GOT3 (cell line): ENCODE data around the gene KDM7A.

Experiments
- DNase-seq: peaks from one replicate; lab custom pipeline; 2025; ENCODE audit warnings: mixed read lengths; lab: John Stamatoyannopoulos, UW

Gene KDM7A, protein sequence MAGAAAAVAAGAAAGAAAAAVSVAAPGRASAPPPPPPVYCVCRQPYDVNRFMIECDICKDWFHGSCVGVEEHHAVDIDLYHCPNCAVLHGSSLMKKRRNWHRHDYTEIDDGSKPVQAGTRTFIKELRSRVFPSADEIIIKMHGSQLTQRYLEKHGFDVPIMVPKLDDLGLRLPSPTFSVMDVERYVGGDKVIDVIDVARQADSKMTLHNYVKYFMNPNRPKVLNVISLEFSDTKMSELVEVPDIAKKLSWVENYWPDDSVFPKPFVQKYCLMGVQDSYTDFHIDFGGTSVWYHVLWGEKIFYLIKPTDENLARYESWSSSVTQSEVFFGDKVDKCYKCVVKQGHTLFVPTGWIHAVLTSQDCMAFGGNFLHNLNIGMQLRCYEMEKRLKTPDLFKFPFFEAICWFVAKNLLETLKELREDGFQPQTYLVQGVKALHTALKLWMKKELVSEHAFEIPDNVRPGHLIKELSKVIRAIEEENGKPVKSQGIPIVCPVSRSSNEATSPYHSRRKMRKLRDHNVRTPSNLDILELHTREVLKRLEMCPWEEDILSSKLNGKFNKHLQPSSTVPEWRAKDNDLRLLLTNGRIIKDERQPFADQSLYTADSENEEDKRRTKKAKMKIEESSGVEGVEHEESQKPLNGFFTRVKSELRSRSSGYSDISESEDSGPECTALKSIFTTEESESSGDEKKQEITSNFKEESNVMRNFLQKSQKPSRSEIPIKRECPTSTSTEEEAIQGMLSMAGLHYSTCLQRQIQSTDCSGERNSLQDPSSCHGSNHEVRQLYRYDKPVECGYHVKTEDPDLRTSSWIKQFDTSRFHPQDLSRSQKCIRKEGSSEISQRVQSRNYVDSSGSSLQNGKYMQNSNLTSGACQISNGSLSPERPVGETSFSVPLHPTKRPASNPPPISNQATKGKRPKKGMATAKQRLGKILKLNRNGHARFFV

GRCh38 chr7:140176811-140177702, at the start of gene KDM7A:
TSS of gene KDM7A (minus strand) at chr7:140176983. CDS start at chr7:140176937, 46 bp downstream.
- peak; percentile 82 for DNase-seq

GRCh38 chr7:140225562-140226249, 48.9 kb upstream of the KDM7A start:
- DNase-seq = no peak

GRCh38 chr7:140223515-140224221, 46.9 kb upstream of the KDM7A start:
- DNase-seq = no peak

- no peak for DNase-seq
These were observed 46.0 kb upstream of the KDM7A start for GRCh38 chr7:140222814-140223213.

DNA sequence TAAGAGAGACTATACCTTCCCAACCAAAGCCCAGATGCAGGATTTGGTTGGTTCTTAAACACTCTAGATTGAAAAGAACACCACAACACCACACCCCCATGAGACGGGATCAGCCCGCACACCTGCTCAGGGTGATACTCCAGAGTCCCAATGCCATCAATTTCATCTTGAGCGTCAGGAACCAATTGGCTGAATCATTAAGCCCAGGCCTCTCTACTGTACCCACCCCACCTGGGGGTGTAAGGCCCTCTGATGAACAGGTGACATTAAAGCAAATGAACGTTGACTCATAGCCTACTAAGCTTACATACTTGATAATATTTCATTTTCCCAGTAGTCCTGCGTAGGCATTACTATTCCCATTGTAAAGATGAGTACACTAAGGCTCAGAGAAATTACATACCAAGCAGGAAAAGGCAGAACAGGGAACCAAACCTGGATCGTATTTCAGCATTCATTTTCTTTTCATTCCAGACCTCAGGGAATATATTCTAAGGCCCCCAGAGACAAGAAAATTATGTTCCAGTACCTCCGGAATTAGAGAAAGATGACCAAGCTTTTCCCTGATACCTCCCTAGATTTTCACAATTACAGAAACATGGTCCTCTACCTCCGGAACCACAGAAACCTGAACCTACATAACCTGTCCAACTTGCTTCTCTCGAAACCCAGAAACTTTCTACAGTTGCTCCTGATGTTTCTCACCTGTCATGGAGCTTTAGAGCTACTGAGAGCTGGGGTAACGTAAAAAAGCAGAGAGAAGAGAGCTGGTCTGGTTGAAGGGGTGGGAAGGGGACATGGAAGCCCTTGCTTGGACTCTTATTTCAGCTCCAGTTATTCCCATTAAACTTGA, 43.1 kb upstream of the KDM7A start:
- no peak for DNase-seq

GRCh38 chr7:140218656-140219055, 41.9 kb upstream of the KDM7A start:
- DNase-seq = no peak

DNA sequence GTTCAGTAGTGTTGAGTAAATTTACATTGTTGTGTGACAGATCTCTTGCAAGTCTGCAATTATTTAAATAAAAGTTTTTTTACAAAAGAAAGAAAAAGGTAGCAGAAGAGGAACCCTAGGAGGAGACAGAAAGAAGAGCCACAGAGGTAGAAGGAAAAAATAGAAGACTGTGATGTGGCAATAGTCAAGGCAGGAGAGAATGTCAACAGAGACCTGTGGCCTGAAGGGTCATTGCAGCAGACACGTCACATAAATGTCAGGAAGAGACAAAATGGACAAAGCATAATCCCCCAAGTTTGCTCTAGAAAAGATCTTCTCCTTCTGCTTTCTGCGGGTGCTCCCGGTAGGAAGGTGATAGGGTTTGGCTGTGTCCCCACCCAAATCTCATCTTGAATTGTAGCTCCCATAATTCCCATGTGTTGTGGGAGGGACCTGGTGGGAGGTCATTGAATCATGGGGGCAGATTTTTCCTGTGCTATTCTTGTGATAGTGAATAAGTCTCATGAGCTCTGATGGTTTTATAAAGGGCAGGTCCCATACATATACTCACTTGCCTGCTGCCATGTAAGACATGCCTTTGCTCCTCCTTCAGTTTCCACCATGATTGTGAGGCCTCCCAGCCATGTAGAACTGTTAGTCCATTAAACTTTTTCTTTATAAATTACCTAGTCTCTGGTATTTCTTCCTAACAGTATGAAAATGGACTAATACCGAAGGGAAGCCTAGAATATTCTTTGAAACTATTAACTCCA, 41.1 kb upstream of the KDM7A start:
- DNase-seq = no peak

- no peak for DNase-seq
These were observed 38.5 kb upstream of the KDM7A start for GRCh38 chr7:140215281-140215680.

GRCh38 chr7:140214075-140214684, 37.4 kb upstream of the KDM7A start:
- DNase-seq = no peak

DNA sequence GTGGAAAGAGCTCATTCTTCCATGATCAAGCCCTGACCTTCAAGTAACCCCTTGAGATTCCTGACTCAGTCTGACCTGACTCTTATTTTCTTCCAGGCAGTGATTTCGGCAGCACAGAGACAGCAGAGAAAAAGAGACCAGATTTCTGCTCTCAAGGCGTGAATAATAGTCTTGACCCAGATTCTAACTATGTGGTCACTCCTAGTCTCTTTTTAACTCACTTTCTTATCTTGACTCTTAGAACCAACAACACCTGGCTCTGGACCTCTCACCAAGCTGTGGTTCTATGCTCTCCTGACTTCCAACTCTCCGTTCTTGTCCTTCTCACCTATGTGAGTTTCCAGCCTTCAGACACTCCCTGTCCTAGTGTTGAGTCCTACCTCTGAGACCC, 36.9 kb upstream of the KDM7A start:
- DNase-seq = no peak

DNA sequence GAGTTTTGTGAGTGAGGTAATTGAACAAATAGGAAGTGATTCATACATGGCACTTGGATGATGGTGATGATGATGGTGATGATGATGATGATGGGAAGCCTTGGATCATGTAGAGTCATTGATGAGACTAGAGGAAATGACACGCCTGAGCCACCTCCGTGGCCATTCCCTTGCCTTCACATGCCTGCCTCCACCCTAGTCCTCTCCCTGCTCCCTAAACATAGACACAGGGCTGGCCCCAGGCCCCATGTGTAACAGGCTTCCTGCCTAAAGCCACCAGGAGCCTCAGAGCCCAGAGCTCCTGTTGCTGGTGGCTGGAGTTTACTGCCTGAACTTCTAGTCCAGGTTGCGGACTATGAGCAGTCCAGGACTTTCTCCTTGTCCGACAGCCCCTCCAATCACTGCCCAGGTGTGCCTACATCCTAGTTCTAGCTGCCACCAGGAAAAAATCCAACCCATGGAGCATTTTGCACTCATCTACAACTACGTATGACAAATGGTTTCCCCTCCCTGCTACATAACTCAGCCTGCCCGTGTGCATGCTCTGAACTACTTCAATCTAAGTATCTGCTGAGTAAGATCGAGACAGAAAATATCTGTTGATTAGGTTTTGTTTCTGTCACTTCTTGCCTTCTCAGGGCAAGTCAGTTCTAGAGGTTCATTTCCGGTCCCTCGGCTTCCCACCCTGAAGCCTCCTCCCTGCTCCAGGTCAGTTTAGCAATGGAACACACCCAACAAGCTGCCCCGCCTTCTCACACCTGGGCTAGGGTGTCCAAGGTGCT, 35.5 kb upstream of the KDM7A start:
- DNase-seq = no peak

DNA sequence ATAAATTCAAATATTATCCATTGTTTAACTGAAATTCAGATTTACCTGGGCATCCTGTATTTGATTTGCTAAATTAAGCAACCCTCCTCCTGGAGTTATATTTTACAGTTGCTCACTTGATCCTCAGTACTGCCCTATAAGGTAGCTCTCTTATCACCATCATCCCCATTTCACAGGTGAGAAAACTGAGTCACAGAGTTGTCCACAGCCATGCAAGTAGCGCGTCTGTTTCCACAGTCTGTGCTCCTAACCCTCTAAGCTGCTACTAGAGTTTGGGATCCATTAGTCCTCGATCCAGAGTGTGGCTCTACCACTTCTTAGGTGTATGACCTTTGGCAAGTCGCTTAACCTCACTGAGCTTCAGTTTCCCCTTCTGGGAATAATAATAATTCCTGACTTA, 34.9 kb upstream of the KDM7A start:
- DNase-seq = no peak

DNA sequence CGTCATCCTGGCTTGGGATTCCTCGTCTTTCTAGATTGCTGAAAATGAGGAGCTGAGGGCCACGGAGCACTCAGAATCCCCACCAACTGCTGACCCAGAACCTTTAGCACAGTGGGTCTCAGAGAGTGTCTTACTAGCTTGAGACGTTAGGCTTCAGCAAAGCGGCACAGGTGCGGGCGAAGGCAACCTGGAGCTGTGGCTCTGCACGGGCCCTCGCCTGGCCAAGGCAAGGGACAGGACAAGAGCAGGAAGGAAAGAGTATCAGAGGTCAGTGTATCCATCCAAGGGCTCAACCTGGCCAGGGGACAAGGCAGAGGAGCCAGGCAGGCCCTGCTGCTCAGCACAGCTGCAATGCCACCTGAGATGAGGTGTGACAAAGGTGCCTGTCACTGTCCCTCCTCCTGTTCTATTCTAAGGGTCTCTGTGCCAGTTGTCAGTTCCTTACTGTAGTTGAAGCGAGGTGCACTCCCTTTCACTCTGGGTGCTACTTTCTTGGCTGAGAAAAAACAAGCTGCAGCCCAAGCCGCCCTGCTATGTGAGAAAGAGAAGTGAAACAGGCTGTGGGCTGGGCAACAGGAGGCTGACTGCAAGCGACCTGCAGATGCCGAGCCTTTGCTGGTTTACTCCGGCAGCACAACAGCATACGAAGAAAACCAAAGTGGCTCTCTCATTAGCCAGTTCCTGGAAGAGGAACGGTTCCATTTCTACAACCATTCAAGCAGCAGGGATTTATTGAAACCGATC, 33.3 kb upstream of the KDM7A start:
- DNase-seq = no peak

DNA sequence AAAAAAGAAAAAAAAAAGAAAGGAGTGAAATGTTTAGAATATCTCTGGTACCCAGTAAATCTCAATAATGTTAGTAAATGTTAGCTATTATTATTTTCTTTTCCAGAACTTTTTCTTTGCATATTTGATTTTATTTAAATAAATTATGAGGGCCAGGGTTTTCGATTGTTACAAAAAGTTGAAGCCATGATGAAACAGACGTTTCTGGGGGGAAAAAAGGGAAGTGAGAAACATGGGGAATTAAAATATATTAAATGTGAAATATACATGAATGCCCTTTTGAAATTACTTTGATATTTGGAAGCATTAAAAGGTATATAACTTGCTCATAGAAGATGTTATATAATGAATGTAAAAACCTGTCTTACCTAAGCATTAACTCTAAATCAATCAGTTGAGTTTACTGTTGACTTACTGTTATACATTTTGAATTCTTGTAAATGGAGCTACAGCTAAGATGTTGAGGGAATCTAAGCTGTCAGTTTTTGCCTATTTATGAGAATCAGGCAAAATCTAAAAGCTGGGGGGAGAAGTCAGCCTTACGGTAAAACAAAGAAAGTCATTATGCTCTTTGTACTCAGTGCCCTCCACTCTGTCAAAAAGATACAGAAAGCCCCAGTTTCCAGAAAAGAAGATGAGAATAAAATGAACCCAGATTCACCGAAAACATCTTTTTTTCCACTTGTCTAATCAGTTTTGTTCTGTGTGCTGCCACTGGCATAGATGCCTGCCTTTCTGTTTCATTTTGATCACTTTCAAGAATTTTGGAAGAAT, 30.0 kb upstream of the KDM7A start:
- no peak for DNase-seq

DNA sequence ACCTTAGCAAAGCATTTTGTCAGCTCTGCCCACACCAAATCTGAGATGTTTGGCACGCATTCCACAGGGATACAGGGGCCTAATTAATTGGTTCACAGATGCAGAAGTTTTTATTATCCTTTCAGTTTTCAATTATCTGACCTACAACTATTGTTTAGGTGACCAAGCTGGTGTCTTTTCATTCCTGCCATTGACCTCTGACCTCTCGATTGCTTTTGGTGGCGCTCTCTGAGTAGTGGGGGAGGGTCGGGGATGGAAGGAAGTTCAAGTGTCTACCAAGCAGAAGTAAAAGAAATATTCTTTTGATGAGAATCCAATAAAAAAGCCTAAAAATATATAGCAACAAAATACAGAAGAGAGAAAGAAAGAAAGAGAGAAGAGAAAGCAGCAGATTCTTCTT, 28.8 kb upstream of the KDM7A start:
- DNase-seq = no peak

GRCh38 chr7:140203556-140203955, 26.8 kb upstream of the KDM7A start:
- DNase-seq = no peak
